ENCODE measurements around the gene GLP2R. TPM values are rescaled to one million over a fixed set of nuclear protein-coding genes. Genes with fewer than 3 reads are reported as not detected.

Gene GLP2R
- total RNA-seq, 4 donors from 2014 or later, result 3.9 to 7.5 (median 5.9) TPM

GRCh38 chr17:9913476-9913875 is 87.8 kb downstream of the GLP2R start:
- TF ChIP-seq, protein P1, sequence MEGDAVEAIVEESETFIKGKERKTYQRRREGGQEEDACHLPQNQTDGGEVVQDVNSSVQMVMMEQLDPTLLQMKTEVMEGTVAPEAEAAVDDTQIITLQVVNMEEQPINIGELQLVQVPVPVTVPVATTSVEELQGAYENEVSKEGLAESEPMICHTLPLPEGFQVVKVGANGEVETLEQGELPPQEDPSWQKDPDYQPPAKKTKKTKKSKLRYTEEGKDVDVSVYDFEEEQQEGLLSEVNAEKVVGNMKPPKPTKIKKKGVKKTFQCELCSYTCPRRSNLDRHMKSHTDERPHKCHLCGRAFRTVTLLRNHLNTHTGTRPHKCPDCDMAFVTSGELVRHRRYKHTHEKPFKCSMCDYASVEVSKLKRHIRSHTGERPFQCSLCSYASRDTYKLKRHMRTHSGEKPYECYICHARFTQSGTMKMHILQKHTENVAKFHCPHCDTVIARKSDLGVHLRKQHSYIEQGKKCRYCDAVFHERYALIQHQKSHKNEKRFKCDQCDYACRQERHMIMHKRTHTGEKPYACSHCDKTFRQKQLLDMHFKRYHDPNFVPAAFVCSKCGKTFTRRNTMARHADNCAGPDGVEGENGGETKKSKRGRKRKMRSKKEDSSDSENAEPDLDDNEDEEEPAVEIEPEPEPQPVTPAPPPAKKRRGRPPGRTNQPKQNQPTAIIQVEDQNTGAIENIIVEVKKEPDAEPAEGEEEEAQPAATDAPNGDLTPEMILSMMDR (IDR thresholded peaks at IDR 0.05; ENCODE audit: low read depth), result no peak

GRCh38 chr17:9916108-9916507 is 90.4 kb downstream of the GLP2R start:
- TF ChIP-seq, protein P1 (IDR thresholded peaks at IDR 0.05; ENCODE audit: low read depth), result no peak

DNA sequence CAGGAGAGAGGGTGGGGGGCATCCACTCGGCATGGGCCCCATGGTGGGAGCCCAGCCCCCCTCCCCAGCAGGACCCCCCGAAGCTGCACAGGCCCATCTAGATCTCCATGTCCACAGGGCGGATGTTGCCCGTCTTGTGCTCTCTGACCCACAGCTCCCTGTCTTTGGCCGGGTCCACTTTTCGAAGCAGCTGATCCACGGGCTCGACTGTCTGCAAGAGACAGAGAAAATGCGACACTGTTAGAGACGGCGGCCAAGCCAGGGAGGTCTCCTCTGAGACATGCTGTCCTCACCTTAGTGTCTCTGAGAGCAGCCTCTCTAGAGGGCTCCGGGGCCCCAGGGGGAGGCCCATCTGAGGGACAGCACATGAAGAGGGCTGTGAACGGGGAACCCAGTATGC is 91.4 kb downstream of the GLP2R start:
- TF ChIP-seq, protein P1 (IDR thresholded peaks at IDR 0.05; ENCODE audit: low read depth), result no peak

- TF ChIP-seq, protein P1 (IDR thresholded peaks at IDR 0.05; ENCODE audit: low read depth), result no peak
Measured at GRCh38 chr17:9917801-9918200, 92.1 kb downstream of the GLP2R start.

GRCh38 chr17:9918352-9918751 is 92.6 kb downstream of the GLP2R start:
- TF ChIP-seq, protein P1 (IDR thresholded peaks at IDR 0.05; ENCODE audit: low read depth), result no peak

DNA sequence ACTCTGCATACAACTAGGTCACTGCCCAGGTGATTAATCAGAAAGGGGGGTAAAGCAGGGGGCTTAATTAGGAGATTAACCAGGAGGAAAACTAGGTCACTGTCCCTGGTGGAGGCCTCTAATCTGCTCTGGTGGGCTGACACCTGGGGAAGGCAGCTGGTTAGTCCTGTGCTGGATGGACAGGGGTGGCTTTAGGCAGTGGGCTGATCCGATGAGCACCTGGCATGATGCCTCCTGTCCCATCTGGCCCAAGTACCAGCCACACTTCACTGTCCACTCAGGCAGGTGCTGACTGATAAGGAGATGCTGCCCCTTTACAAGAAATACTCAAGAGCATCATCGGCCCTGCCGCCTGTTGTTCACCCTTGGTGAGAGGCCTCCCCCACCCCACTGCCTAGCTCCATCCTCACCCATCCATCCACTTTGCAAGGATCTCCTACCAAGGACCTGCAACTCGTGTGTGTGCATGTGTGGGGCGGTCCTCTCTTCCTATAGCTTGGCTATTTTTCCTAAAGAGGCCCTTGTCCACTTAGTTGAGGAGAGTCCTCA is 93.2 kb downstream of the GLP2R start:
- TF ChIP-seq, protein P1 (IDR thresholded peaks at IDR 0.05; ENCODE audit: low read depth), result no peak

- TF ChIP-seq, protein P1 (IDR thresholded peaks at IDR 0.05; ENCODE audit: low read depth), result no peak
Measured at GRCh38 chr17:9922012-9922848, 96.5 kb downstream of the GLP2R start.
